Loucy (cell line): ENCODE measurements around the gene KRTAP4-7.

Experiments used
- H2AFZ ChIP-seq: fragments of 200-600 bp; sonication (generic); 2 replicates; pipeline ENCODE4 v1.6.0; 2016; ENCODE audit warnings: antibody characterized with exemption, mild to moderate bottlenecking, low read length, moderate library complexity
- H3F3A ChIP-seq: fragments of 200-600 bp; 2 replicates; pipeline ENCODE4 v1.6.0; 2016; ENCODE audit warnings: antibody characterized with exemption, low read depth, mild to moderate bottlenecking
- H3K27me3 ChIP-seq: fragments of 200-600 bp; sonication (generic); 2 replicates; pipeline ENCODE4 v1.6.1; 2014; ENCODE audit warnings: low read length, mild to moderate bottlenecking; ENCODE audit not compliant: insufficient read depth, poor library complexity, severe bottlenecking
- H3K36me3 ChIP-seq: fragments of 200-600 bp; sonication (generic); 2 replicates; pipeline ENCODE4 v1.6.1; 2016; ENCODE audit warnings: low read length; ENCODE audit not compliant: insufficient read depth
- H3K4me1 ChIP-seq: fragments of 200-600 bp; sonication (generic); 2 replicates; pipeline ENCODE4 v1.5.1; 2014; ENCODE audit warnings: low read length, mild to moderate bottlenecking; ENCODE audit not compliant: insufficient read depth, poor library complexity, severe bottlenecking
- H3K4me2 ChIP-seq: fragments of 200-600 bp; sonication (generic); 2 replicates; pipeline ENCODE4 v1.6.0; 2014; ENCODE audit warnings: antibody characterized with exemption, low read length, low read depth, mild to moderate bottlenecking; ENCODE audit not compliant: poor library complexity, severe bottlenecking
- H3K4me3 ChIP-seq: fragments of 200-600 bp; sonication (generic); 2 replicates; pipeline ENCODE4 v1.5.1; 2014; ENCODE audit warnings: low read length, mild to moderate bottlenecking, mixed read lengths; ENCODE audit not compliant: poor library complexity, severe bottlenecking
- H3K79me2 ChIP-seq: fragments of 200-600 bp; sonication (generic); 2 replicates; pipeline ENCODE4 v1.6.1; 2014; ENCODE audit warnings: low read length; ENCODE audit not compliant: insufficient read depth
- H3K9ac ChIP-seq: fragments of 200-600 bp; sonication (generic); 2 replicates; pipeline ENCODE4 v1.6.0; 2014; ENCODE audit warnings: mild to moderate bottlenecking, low read depth, low read length, moderate library complexity; ENCODE audit not compliant: poor library complexity, severe bottlenecking
- H3K9me2 ChIP-seq: fragments of 200-600 bp; sonication (generic); replicated peaks from 2 replicates; pipeline ENCODE4 v1.6.1; 2016; ENCODE audit warnings: low read depth, low read length, mixed read lengths
- H3K9me3 ChIP-seq: fragments of 200-600 bp; sonication (generic); 2 replicates; pipeline ENCODE4 v1.6.1; 2014; ENCODE audit warnings: mild to moderate bottlenecking, antibody characterized with exemption, low read length, low read depth; ENCODE audit not compliant: insufficient read depth
- H4K20me1 ChIP-seq: fragments of 200-600 bp; sonication (generic); 2 replicates; pipeline ENCODE4 v1.6.0; 2014; ENCODE audit warnings: antibody characterized with exemption, low read length, mild to moderate bottlenecking; ENCODE audit not compliant: insufficient read depth, poor library complexity, severe bottlenecking
- CTCF ChIP-seq: fragments of 200-600 bp; sonication (generic); conservative IDR thresholded peaks from 2 replicates; pipeline ENCODE4 v1.5.1; 2014; ENCODE audit warnings: mild to moderate bottlenecking, antibody characterized with exemption, low read length
- EZH2phosphoT487 ChIP-seq: fragments of 200-600 bp; IDR thresholded peaks from 2 replicates; pipeline ENCODE4 v1.6.1; 2018; ENCODE audit warnings: antibody characterized with exemption, mild to moderate bottlenecking, moderate library complexity, borderline replicate concordance

The KRTAP4-7 gene

GRCh38 chr17:41065829-41066624, 17.9 kb upstream of the KRTAP4-7 start, which contains the start of gene KRTAP2-4:
Gene KRTAP2-4 (minus strand): TSS chr17:41065879. CDS start chr17:41065845, 34 bp downstream.
- H3F3A ChIP-seq, result no peaks in the 10 kb centered on the region

GRCh38 chr17:41067281-41067680, 16.7 kb upstream of the KRTAP4-7 start:
- Histone ChIP-seq H3K4me1 (peaks cover 8% of the 10 kb centered on the region), H3K36me3 (no peaks in the 10 kb centered on the region), H2AFZ (no peak overlapping the region), H3K4me3 (no peak overlapping the region), H3K9ac (no peak overlapping the region), H3K9me2 (no peaks in the 10 kb centered on the region), H3K27me3 (no peaks in the 10 kb centered on the region), H4K20me1 (no peaks in the 10 kb centered on the region), H3F3A (no peaks in the 10 kb centered on the region), H3K4me2 (no peak overlapping the region), H3K79me2 (no peaks in the 10 kb centered on the region), H3K9me3 (no peaks in the 10 kb centered on the region)
- no peak for TF ChIP-seq CTCF
- TF ChIP-seq EZH2phosphoT487, result no peak

More at GRCh38 chr17:41065829-41066624, 17.9 kb upstream of the KRTAP4-7 start, which contains the start of gene KRTAP2-4:
- no peak within 1 kb of the TSS for H3K4me2 ChIP-seq
- TF ChIP-seq EZH2phosphoT487 (no peak), CTCF (no peak)
- H3K79me2 ChIP-seq, result no peaks in the 10 kb centered on the region
- no peaks in the 10 kb centered on the region for H3K9me3 ChIP-seq
- H3K4me1 ChIP-seq, result peaks cover 8% of the 10 kb centered on the region
- no peak within 1 kb of the TSS for H3K4me3 ChIP-seq
- H3K9ac ChIP-seq, result no peak within 1 kb of the TSS
- no peaks in the 10 kb centered on the region for H3K27me3 ChIP-seq
- H2AFZ ChIP-seq, result no peak within 1 kb of the TSS
- no peaks in the 10 kb centered on the region for H3K36me3 ChIP-seq
- H4K20me1 ChIP-seq, result no peaks in the 10 kb centered on the region
- no peaks in the 10 kb centered on the region for H3K9me2 ChIP-seq

- Histone ChIP-seq H3K9me3 (no peaks in the 10 kb centered on the region), H3K9ac (no peak overlapping the region), H4K20me1 (no peaks in the 10 kb centered on the region), H3K36me3 (no peaks in the 10 kb centered on the region), H3K79me2 (no peaks in the 10 kb centered on the region), H3K27me3 (no peaks in the 10 kb centered on the region), H2AFZ (no peak overlapping the region), H3K4me1 (peaks cover 8% of the 10 kb centered on the region), H3K9me2 (no peaks in the 10 kb centered on the region), H3K4me2 (no peak overlapping the region), H3K4me3 (no peak overlapping the region), H3F3A (no peaks in the 10 kb centered on the region)
- no peak for TF ChIP-seq CTCF
- TF ChIP-seq EZH2phosphoT487, result no peak
These were observed 14.9 kb upstream of the KRTAP4-7 start for GRCh38 chr17:41069031-41069430.
